ENCODE data around the gene SPAG16.

DNA sequence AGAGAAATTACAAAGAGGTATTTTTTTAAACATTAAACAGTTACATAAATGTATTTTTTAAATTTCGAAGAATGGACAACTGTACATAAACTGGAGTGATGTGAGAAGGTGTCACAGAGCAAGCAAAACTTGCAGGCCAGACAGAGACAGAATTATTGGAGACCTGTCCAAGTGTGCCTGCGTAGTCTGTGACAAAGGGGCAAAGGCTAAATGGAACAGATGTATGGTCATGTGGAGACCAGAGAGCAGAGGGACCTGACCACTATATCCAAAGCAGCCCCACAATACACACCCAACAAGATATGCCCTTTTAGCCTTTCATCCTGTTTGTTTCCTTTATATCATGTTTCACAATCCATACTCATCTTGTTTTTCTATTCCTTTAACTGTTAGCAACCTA lies 901.3 kb downstream of the SPAG16 start:
- TF ChIP-seq, protein P1, sequence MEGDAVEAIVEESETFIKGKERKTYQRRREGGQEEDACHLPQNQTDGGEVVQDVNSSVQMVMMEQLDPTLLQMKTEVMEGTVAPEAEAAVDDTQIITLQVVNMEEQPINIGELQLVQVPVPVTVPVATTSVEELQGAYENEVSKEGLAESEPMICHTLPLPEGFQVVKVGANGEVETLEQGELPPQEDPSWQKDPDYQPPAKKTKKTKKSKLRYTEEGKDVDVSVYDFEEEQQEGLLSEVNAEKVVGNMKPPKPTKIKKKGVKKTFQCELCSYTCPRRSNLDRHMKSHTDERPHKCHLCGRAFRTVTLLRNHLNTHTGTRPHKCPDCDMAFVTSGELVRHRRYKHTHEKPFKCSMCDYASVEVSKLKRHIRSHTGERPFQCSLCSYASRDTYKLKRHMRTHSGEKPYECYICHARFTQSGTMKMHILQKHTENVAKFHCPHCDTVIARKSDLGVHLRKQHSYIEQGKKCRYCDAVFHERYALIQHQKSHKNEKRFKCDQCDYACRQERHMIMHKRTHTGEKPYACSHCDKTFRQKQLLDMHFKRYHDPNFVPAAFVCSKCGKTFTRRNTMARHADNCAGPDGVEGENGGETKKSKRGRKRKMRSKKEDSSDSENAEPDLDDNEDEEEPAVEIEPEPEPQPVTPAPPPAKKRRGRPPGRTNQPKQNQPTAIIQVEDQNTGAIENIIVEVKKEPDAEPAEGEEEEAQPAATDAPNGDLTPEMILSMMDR (IDR thresholded peaks at IDR 0.05): no peak
- no peak for TF ChIP-seq ZFX (IDR thresholded peaks at IDR 0.05; ENCODE audit: borderline replicate concordance)

Data from 22Rv1 (cell line).